ENCODE results near the gene SEMA5B. TPM values are rescaled to one million over a fixed set of nuclear protein-coding genes. Genes with fewer than 3 reads are reported as not detected.

The SEMA5B gene
- total RNA-seq, 2 donors from 2014 or later, result 0.15 to 0.59 TPM

DNA sequence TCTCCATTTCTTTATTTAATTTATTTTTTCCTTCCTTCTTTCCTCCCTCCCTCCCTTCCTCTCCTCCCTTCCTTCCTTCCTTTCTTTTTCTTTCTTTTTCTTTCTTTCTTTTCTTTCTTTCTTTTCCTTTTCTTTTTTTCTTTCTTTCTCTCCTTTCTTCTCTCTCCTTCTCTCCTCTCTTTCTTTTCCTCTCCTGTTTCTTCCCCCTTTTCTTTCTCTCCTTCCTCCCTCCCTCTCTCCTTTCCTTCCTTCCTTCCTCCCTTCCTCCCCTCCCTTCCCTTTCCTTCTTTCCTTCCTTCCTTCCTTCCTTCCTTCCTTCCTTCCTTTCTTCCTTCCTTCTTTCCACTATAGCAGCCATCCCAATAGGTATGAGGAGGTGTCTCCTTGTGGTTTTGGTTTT lies 32.5 kb upstream of the SEMA5B start:
- ATAC-seq (no peak), DNase-seq (no peak)
- intact Hi-C loops (cut with DNase I, micrococcal nuclease), result no loop called here

DNA sequence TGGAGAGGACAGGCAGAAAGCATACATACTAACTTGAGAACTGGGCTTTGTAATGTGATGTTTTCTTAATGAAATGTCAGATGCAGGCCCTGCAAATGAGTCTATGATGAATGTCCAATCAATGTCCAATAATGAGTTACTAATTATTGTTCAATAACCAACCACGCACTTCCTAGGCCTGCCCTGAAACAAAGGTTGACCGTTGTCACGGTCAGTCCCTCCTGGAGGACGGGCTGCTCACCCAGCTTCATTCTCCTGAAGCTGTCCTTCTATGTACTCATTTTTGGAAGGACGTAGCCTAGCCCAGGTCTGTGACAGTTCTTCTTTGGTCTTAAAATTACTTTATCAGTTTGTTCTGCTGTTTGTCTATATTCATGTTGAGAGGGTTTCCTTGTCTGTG lies 30.9 kb upstream of the SEMA5B start:
- ATAC-seq (no peak), DNase-seq (no peak)
- intact Hi-C loops (cut with DNase I, micrococcal nuclease), result no loop called here

DNA sequence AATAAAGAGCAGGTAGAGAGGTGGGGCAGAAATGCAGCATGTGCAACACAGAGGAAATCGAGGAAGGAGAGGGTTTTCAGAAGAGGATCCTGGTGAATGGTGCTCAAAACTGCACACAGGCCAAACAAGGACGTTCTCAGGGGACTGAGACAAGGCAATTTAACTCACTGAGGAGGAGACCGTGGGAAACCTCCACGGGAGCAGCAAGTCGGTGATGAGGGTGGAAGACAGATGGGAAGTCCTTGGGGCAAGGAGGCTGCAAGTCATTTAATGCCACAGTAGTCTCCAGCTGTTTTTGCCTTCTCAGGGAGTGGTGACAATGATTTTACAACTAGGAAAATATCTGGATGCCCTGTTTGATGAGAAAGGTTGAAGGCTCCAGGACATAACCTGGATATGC lies 27.8 kb upstream of the SEMA5B start:
- DNase-seq (no peak), ATAC-seq (no peak)
- intact Hi-C loops (cut with DNase I, micrococcal nuclease), result no loop called here

DNA sequence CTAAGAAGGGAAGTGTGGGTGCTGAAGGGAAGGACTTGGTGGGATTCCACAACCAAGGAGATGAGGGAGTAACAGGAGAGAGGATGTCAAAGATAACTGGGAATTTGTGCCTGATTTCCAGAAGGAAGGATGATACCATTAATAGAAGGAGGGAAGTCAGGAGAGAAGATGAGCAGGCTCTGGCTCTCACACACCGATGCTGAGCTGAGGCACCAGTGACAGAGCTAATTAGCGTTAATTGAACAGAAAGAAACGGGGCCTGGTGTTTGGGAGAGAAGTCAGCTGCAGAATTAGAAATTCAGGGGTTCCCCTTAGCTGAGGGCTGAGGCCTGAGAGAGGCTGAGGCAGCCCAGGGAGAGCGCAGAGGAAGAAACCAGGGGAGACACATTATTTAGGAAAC lies 27.4 kb upstream of the SEMA5B start:
- intact Hi-C loops (cut with DNase I, micrococcal nuclease), result no loop called here
- ATAC-seq (no peak), DNase-seq (no peak)

DNA sequence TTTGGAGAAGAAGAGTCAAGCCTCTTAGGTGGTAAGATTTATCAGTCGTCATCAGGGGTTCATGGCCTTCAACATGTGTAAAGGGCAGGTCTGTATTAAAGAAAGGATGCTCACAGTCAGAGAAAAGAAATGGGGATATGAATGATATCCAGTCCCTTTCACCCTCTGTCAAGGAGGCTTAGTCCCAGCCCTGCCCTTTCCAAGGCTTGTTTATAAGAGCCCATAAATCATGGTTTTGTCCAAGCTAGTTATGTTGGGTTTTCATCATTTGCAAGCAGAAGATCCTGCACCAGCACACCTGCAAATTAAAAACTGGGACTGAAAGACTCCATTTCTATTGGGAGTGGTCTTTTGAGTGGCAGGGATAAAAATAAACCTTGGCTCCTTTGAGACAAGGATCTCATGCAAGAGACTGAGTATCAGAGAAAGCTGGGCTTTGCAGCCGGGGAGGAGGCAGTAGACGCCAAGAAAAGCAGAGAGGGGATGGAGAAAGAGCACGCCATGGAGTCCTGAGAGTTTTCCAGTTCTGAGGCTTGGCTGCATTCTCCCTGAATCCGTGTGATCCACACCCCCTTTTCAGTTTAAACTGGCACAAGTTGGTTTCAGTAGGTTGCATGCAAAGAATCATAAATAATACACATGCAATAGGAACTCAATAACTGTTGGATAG lies 26.7 kb upstream of the SEMA5B start:
- ATAC-seq (no peak), DNase-seq (no peak)
- intact Hi-C loops (cut with DNase I, micrococcal nuclease), result no loop called here

DNA sequence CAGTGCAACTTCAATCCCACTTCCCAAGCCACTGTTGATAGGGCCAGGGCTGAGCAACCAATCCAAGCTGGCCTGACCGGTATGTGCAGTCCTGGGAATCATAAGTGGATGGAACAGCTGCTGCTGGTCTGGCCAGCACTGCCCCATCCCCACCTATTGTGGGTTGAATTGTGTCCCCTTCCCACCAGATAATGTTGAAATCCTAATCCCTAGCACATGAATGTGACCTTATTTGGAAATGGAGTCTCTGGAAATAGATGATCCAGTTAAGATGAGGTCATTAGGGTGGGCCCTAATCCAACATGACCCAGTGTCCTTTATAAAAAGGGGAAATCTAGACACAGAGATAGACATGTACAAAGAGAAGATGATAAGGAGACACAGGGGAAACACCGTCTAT lies 25.5 kb upstream of the SEMA5B start:
- intact Hi-C loops (cut with DNase I, micrococcal nuclease), result no loop called here
- ATAC-seq, result no peak
- peak in 1 of 2 donors; percentile 35 for DNase-seq

DNA sequence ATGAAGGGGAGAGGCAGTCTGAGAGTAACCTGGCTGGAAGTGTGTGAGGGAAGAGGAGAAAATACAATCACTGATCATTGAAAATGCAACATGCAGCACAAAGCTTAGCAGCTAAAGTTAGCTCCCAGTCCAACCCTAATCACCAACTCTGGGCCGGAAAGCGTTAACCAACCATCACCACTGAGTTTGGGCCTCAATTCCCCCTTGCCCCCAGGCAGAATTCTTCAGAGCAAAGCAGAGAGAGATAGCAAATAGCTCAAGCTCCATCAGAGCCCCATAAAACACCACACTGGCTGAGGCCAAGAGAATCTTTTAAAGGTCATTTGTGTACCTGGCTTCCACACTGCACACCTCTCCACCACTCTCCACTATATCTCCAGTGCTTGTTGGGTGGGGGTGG lies 23.1 kb upstream of the SEMA5B start:
- ATAC-seq (no peak), DNase-seq (no peak)
- intact Hi-C loops (cut with DNase I, micrococcal nuclease), result no loop called here

DNA sequence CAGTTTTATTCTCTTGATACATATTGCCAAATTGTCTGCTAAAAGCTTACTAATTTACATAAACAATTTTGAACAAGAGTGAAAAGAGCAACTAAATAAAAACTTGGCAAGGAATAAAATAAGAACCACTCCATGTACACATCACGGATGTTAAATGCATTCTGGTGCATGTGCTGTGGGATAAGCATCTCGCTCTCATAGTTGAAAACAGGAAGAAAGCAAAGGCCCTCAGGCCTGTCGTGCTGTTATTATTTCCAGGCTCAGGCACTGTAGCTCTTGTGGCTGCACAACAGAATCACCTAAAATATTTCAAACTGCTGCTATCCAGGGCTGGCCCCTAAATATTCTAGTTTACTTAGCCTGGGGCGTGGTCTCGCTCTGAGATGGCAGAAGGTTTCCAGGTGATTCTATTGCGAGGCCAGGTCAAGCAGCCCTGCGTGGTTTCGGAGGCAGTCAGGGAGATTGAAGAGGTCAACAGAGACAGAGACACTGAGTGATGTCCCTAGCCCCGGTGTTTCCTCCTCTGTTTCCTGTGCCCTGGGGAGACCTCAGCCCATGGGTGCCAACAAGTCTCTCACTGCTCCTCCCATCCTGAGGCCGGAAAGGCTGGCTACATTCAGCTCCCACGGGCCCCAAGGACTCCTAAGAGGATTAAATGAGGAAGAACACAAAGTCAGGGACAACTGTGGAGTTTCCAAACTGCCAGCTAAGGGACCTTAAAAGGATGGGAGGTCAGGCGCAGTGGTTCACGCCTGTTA lies 21.1 kb upstream of the SEMA5B start:
- DNase-seq (no peak), ATAC-seq (no peak)
- intact Hi-C loops (cut with DNase I, micrococcal nuclease), result no loop called here

DNA sequence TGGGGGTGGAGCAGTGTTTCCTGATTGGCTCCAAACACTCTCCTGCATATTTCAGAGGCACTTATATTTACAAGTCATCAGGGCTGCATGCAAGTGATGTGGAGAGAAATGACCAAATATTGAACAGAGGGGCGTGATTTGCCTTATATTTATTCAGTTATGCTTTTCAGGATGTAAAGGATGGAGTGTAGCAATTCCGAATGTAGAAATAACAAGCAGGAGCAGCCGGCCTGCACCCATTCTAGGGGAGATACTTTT lies 19.4 kb upstream of the SEMA5B start:
- no peak for ATAC-seq
- no peak for DNase-seq
- intact Hi-C loops (cut with DNase I, micrococcal nuclease), result no loop called here

DNA sequence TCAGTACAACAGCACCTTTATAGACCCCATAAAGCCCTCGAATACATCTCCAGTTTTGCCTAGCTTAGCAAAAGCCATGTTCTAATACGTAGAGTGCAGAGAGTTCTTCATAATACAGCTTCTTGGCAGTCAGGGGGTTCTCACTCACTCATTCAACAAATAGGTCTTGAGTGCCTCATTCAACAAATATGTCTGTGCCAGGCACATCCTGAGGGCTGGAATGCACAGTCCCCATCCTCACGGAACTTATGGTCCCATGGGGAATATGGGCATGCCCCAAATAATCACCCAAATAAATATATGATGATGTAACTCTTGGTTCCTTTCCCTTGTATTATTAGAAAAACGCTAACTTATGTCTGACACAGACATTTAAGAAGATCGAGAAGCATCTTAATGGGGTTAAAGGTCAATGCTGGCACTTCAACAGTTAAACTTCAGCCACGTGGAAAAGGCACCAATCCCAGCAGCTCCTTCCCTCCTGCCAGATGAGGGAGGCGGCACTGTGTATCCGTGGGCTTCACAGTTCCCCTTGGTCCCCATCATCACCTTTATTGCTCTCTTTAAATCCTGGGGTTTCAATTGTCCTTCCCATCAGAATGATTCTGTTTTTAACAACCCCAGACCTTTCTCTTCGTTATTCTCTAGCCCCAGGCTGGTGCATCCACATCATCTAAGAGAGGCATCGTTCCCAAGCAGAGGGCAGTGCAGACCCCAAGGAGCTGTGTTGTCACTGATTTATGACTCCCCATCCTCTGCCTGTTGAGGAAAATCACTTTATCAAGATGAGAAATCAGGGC lies 18.9 kb upstream of the SEMA5B start:
- intact Hi-C loops (cut with DNase I, micrococcal nuclease), result no loop called here
- ATAC-seq (no peak), DNase-seq (no peak)

DNA sequence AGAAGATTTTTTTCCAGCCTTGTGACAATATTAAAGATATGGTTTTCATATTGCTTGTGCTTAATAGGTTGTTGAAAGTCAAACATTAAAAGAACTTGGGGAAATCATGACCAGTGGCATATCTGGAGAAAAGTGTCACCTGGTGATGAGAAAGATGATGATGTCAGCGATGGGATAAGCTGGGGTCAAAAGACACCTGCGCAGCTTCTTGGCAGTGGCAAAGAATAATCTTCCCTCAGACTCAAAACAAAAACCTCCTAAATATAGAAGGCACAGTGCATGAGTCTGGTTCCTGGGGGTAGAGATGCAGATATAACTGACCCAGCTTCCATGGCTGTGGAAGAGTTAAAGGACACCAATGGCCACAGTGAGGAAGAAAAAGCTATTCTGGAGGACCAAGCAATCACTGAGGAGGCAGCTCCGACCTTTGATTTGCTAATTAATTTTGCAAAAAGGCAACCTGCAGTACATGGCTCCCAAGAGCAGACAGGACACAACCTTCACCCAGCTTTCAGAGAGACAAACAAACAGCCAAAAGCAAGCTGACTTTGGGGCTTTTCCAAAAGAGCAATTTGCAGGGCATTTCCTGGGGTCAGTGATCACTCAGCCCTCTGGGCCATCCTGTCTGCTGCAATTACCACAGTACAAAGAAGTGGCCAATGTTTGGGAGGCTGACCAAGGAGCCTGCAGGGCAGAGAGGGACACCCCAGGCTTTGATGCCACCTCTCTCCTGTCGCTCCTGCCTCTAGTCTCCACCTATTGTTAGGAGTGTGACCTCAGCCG lies 17.6 kb upstream of the SEMA5B start:
- intact Hi-C loops (cut with DNase I, micrococcal nuclease), result no loop called here
- ATAC-seq (no peak), DNase-seq (no peak)

DNA sequence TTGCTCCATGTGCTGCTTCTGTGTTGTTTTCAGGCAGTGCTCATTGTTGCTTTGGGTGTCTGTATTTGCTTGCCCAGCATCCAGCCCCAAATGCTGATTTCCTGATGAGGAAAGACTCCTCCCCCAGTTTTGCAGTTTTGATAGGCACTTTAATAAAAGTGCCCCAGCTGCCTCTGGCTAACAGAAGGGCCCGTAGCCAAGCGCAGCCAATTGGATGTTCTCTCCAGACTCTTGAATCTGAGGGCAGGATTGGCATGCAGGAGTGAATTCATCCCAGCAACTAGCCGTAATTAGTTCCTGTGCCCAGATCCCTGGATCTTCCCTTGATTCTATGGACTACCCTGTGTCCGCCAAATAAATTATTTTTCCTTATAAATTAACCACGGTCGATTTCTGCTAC lies 14.8 kb upstream of the SEMA5B start:
- no peak for ATAC-seq
- no peak for DNase-seq
- intact Hi-C loops (cut with DNase I, micrococcal nuclease), result no loop called here

DNA sequence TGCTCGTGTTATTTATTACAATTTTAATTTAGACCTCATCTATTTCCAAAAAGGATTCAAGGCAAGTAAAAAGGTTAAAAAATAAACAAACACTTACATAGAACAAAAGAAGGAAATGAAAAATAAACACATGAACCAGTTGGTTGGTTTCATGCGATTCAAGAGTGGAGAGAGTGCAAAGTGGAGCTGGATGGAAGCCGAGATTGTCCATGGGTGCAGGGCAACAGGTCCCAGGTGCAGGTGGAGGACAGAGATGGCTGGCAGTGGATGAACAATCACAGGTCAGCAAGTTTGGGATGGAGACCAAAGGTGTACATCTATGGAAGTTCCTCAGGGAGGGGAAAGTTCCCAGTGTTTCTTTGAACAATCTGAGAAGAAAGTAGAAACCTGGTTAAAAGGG lies 11.6 kb upstream of the SEMA5B start:
- no peak for ATAC-seq
- DNase-seq, result no peak
- intact Hi-C loops (cut with DNase I, micrococcal nuclease), result no loop called here

DNA sequence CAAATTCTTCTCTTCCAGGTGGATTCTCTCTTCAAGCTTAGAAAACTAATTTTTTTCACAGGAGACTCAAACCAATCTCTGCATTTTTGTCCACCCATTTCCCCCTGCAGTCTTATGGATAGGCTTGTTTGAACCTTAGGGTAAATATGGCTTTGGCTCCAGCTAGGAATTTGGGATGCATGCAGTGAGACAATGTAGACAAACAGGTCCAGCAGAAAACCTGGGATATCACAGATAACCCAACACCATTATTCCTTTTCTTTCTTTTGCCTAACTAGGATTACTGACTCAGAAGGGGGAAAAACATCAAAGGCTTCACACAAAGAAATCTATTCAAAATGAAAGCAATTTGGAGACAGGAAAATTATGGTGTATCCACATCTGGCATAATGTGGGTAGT lies 11.2 kb upstream of the SEMA5B start:
- intact Hi-C loops (cut with DNase I, micrococcal nuclease), result no loop called here
- DNase-seq (no peak), ATAC-seq (no peak)

DNA sequence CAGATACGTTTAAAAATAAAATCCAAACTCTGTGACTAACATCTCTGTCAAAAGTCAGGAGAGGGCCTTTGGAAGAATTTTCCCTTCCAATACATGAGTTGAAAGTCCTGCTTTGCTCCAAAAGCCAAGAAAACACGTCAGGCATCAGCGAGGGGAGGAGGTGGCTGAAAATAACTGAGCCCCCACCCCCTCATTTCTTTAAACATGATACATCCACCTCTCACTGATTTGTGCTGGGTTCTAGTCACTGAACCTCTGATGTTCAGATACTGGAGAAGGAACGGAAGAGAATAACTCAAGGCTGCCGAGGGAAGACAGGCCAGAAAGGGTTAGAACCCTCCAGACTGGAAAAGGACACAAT lies 9.4 kb upstream of the SEMA5B start:
- DNase-seq (no peak), ATAC-seq (no peak)
- intact Hi-C loops (cut with DNase I, micrococcal nuclease), result no loop called here

DNA sequence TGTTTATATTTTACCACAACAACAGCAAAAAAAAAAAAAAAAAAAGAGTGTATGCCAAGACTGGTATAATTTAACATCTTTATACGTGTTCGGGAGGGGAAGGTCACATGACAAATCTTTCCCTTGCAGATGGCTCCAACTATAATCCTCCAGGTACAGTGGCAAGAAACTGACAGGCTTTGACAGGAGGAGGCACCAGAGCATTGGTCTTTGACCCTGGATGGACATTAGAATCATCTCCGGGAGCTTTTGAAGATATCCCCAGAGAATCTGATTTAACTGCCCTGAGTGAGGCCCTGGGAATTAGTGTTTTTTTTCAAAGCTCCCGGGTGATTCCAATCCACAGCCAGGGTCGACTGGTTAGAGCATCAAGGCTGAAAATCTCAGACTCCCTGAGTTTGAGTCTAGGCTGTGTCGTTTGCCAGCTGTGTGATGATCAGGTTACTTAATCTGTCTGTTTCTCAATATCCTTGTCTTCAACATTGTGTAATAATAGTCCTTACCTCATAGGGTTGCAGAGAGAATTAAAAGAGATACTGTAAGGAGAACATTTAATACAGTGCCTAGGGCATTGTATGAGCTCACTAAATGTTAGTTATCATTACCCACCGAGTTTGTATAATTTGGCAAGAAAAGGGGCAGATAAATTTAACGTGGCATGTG lies 8.9 kb upstream of the SEMA5B start:
- ATAC-seq, result no peak
- intact Hi-C loops (cut with DNase I, micrococcal nuclease), result no loop called here
- DNase-seq, result no peak

DNA sequence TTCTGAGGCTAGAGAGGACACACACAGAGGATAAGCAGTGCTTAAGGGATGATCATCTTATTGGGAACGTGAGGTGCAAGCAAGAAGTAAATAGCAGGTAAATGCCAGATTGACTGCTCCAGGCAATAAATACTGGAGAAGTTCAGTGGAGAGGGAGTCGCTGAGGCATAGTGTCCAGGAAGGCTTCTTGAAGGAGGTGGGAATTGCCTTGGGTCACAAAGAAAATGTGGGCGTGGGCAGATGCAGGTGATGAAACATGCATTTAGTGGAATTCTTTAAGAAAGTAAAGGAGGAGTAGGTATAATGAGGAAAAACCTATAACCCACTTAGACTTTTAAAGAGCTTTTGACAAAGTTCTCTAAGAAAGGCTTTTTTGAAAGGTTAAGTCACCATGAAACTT lies 7.4 kb upstream of the SEMA5B start:
- ATAC-seq (no peak), DNase-seq (no peak)
- intact Hi-C loops (cut with DNase I, micrococcal nuclease), result no loop called here

DNA sequence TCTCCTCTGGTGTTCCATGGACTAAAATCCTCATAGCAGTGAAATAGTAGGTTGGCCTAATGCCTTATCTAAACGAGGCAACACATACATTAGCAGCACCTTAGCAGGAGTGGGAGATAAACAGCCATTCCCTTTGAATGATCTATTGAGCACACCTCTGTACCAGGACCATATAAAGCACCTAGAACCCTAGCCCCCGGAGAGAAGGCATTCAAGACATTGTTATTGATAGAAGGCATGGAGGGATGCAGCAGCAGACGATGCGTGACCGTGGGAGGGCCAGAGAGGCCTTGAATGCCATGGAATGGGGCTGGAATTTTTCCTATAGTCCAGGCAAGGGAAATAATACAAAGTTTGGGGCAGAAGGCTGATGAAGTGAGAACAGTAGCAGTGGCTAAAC lies 6.6 kb upstream of the SEMA5B start:
- no peak for ATAC-seq
- intact Hi-C loops (cut with DNase I, micrococcal nuclease), result no loop called here
- no peak for DNase-seq

DNA sequence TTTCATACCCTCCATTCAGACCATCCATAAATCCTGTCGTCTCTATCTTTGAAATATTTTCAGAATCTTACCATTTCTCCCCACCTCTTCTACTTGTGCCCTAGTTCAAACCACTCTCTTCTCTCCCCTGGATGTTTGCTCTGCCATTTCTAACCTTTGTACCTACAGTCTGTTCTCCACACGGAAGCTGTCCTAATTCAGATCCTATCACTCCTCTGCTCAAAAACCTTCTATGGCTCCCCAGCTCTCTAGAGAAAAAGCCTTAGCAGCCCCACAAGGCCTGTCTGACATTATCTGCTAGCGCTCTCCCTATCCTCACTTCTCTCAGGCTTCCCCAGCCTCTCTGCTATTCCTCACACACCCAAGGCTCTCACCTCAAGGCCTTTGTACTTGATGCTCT lies 4.5 kb upstream of the SEMA5B start:
- no peak for ATAC-seq
- intact Hi-C loops (cut with DNase I, micrococcal nuclease), result no loop called here
- DNase-seq, result no peak
